NCI-H2107 treated with DMSO at 0.1 percent for 48 hours (cell line): ENCODE measurements around the gene CNPPD1.
A peak's percentile ranks its signal among the peaks of the same experiment; 100 is the strongest.
"Not testable (repeated sequence)": the region's sequence is repeated elsewhere in the genome, so short reads cannot be mapped to it uniquely, and the experiment has no call there.

Experiments used
- DNase-seq: peaks from one replicate; lab custom pipeline; 2025; ENCODE audit not compliant: unreplicated experiment; lab: John Stamatoyannopoulos, UW

CNPPD1 gene

DNA sequence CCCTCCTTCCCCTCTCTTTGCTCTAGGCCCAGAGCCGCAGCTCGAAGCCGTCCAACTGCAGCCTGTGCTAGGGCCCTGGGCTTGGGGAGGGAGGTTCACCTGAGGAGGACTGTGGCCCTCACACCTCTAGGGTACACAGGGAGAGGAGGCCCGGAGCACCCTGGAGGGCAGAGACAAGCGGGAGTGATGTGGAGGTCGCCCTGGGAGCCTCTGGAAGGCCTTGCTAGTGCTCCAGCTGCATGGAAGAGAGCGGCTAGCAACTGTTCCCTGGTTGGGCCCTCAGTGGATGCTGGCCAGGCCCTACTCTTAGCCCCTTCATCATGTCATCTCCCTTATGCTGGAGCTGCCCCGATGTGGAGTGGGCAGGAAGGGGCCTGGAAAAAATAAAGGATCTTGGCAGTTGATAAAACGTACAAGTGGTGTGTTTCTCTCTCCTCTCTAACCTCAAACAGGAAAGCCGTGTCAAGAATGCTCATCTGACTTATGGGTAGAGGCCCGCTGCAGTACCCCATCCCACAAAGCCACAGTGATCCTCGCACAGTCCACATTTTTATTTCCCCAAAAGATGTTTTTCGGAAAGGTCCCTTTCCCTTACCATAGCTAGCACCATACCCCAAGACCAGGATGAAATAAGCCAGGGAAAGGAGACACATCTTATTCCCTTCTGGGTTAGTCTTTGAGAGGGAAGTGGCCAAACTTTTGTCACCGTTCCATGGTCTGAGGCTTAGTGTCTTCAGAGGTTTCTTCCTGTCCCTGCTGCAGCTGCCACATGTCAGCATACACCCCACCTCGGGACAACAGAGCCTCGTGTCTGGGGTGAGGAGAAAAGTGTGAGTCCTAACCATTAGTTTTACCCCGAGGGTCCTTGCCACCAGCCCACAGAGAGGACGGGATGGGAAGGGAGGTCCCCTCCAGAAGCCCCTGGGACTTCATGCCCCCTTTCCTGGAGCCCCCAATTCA lies 32.8 kb upstream of the CNPPD1 start:
- no peak for DNase-seq

- no peak for DNase-seq
These were observed 31.4 kb upstream of the CNPPD1 start for GRCh38 chr2:219207884-219208740.

DNA sequence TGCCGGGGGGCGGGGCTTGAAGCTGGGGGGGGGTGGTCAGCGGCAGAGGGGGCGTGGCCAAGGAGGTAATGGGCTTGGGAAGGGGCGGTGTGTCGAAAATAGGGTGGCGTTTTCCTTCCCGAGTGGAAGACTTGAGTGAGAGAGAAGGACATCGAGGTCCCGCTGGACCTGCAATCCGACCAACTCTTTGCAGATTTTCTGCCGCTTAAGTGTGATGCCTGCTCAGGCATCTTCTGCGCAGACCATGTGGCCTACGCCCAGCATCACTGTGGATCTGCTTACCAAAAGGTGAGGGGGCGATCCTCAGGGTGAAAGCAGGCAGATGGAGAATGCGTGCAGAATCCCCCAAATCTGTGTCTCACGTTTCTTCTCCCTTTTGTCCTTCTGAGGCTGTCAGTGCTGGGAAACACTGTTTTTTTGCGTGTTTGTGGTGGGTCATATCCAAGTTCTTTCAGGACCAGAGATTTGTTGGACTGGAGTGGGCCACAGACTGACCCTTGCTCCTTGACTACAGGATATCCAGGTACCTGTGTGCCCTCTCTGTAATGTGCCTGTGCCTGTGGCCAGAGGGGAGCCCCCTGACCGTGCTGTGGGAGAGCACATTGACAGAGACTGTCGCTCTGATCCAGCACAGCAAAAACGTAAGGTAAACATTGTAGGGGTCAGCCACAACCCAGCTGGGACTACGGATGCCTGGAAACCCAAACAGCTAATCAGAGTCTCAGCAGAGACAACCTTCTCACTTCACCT lies 30.6 kb upstream of the CNPPD1 start:
- no peak for DNase-seq

- DNase-seq = peak; percentile 62
These were observed 29.8 kb upstream of the CNPPD1 start, which contains the start of gene ZFAND2B for GRCh38 chr2:219206328-219207133. Gene ZFAND2B, plus strand, starts transcription at chr2:219206782. Its CDS starts 206 bp downstream, at chr2:219206988.

DNA sequence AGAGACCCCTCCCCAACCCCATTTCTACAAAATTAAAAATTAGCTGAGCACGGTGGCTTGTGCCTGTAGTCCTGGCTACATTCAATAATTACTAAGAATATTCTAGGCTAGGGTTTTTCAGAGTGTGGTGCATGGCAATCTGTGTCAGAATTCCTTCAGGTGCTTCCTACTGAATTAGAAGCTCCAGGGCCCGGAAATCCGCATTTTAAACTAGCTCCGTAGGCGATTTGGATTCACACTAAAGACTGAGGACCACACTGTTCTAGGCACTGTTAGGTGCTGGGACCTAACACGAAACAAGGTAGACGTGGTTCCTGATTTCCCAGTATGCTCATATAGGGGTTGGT lies 29.2 kb upstream of the CNPPD1 start:
- DNase-seq = no peak

DNA sequence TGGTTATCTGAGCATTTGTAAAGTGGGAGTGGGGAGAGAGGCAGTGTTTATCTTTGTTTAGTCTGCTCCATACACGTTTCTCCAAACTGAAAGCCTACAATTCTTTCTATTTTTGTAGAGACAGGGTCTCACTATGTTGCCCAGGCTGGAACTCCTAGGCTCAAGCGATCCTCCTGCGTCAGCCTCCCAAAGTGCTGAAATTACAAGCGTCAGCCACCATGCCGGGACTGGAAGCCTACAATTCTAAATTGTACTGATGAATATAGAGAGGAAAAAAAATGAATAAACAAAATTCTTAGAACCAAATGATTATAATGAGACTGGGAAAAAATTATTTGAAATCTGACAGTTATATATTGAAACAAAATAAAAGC lies 28.4 kb upstream of the CNPPD1 start:
- no peak for DNase-seq

DNA sequence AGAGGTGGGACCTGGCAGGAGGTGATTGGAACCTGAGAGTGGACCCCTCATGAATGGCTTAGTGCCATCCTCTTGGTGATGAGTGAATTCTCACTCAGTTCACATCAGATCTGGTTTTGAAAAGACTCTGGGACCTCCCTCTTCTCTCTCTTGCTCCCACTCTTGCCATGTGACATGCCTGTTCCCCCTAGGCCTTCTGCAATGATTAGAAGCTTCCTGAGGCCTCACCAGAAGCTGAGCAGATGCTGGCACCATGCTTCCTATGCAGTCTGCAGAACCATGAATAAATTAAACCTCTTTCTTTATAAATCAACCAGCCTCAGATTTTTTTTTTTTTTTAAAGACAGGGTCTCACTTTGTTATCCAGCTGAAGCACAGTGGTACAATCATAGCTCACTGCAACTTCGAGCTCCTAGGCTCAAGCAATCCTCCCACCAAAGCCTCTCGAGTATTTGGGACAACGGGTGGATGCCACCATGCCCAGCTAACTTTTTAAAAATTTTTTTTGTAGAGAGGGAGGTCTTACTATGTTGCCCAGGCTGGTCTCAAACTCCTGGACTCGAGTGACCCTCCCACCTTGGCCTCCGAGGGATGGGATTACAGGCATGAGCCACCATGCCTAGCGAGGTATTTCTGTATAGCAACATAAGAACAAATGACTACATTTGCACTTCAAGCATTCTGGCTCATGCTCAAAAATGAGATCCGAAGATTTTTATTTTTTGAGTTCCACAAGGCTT lies 27.9 kb upstream of the CNPPD1 start:
- no peak for DNase-seq

DNA sequence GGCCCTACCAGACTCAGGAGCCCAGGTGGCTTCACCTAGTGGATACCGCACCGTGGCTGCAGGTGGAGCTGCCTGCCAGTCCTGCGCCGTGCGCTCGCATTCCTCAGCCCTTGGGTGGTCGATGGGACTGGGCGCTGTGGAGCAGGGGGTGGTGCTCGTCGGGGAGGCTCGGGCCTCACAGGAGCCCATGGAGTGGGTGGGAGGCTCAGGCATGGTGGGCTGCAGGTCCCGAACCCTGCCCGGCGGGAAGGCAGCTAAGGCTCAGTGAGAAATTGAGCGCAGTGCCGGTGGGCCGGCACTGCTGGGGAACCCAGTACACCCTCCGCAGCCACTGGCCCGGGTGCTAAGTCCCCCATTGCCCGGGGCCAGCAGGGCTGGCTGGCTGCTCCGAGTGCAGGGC lies 24.6 kb upstream of the CNPPD1 start:
- DNase-seq = not testable (repeated sequence)

- not testable (repeated sequence) for DNase-seq
These were observed 24.0 kb upstream of the CNPPD1 start for GRCh38 chr2:219200502-219201326.

DNA sequence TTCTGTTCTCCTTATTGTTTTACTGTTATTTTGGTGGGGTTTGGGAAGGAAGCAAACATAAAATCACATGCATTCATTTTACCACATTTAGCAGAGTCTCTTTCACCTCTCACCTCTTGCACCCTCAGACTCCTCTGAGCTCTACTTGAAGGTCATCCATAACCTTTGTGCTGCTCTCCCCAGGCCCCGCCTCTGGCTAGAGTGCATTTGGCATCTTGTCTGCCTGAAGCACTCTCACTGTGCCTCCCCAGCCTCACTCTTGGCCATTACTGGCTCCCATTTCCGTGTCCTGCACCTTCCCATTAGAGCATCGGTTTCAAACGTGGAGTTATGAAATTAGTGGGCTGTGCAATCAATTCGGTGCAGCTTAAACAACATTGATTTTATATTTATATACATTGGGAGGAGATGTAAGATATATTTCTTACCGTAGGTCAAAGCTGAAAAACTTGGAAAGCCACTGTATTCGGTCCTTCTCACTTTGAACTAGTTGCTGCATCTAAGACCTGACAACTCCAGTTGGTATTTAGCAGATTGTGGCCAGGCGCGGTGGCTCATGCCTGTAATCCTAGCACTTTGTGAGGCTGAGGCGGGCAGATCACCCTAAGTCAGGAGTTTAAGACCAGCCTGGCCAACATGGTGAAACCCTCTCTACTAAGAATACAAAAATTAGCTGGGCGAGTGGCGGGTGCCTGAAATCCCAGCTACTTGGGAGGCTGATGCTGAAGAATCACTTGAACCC lies 22.9 kb upstream of the CNPPD1 start:
- no peak for DNase-seq

GRCh38 chr2:219198974-219199373 lies 22.2 kb upstream of the CNPPD1 start:
- DNase-seq = no peak

DNA sequence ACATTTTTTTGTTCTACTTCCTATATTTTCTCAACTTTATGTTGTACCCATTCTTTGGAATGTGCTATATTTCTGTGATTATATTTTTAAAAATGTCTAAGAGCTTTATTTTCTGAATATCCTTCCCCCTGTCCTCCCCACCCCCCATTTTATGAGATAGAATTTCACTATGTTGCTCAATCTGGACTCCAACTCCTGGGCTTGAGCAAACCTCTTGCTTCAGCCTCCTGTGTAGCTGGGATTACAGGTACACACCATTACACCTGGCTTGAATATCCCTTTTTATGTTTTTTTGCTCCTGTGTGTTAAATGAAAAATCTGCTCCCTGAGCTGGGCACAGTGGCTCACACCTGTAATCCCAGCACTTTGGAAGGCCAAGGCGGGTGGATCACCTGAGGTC lies 20.7 kb upstream of the CNPPD1 start:
- no peak for DNase-seq

DNA sequence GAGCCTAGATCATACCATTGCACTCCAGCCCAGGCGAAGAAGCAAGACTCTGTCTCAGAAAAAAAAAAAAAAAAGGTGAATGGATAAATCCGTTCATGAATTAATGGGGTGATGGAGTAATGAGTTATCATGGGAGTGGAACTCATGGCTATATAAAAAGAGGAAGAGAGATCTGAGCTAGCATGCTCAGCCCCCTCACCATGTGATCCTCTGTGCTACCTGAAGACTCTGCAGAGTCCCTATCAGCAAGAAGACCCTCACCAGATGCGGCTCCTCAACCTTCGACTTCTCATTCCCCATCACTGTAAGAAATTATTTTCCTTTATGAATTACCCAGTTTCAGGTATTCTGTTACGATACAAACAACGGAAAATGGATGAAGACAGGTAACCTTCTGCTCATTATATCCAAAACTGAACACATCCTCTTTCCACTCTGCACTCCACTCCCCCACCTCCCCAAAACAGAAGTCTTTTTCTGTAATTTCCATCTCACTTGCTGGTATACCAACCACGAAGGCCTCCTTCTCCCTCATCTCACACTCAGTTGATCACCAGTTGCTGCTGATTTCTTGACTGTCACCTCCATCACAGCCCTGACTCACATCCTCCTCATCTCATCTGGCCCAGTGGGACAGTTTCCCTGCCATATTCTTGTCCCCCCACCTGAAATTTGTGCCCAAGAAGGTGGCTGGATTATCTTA lies 10.2 kb upstream of the CNPPD1 start:
- DNase-seq = no peak

DNA sequence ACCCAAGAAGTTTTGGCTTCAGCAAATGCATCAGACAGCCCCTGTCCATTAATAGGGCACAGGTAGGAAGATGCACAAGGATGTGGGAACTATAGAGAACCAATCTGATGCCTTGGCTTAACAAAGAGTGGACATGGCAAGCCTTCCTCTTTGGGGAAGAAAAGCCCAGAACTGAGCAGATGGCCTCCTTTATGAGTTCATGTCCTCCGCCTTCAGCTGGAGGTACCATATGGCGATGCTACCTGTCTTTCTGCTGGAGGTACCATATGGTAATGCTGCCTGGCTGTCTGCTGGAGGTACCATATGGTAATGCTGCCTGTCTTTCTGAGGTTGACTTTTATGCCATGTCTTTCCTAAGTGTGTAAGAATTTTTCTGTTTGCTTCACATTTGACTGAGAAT lies 7.4 kb upstream of the CNPPD1 start:
- DNase-seq = no peak

DNA sequence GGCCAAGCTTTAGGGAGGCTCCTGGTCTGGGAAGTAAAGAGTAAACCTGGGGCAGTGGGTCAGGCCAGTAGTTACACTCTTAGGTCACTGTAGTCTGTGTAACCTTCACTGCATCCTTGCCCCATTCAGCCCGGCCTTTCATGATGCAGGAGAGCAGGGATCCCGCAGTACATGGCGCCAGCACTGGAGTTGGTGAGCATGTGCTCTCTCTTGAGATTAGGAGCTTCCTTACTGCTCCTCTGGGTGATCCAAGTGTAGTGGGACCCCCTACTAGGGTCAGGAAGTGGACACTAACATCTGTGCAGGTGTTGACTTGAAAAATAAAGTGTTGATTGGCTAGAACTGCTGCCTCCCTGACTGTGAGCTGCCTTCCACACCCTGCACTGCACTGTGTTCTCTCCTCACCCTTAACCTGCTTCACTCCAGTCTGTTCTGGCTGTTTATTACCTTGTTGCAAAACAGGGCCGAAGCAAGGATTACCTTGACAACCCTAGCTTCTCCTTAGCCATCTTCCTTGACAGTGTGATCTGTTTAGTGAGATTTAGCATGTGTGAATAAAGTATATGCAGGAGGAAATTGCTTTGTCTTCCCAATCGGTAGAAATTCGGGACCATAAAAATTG lies 6.5 kb upstream of the CNPPD1 start:
- DNase-seq = no peak

DNA sequence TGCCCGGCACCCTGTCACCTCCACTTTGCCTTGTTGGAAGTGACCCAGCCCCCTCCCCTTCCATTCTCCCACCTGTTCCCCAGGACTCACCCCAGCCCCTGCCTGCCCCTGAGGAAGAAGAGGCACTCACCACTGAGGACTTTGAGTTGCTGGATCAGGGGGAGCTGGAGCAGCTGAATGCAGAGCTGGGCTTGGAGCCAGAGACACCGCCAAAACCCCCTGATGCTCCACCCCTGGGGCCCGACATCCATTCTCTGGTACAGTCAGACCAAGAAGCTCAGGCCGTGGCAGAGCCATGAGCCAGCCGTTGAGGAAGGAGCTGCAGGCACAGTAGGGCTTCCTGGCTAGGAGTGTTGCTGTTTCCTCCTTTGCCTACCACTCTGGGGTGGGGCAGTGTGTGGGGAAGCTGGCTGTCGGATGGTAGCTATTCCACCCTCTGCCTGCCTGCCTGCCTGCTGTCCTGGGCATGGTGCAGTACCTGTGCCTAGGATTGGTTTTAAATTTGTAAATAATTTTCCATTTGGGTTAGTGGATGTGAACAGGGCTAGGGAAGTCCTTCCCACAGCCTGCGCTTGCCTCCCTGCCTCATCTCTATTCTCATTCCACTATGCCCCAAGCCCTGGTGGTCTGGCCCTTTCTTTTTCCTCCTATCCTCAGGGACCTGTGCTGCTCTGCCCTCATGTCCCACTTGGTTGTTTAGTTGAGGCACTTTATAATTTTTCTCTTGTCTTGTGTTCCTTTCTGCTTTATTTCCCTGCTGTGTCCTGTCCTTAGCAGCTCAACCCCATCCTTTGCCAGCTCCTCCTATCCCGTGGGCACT lies 5.8 kb upstream of the CNPPD1 start:
- no peak for DNase-seq
